Measurements from ENCODE around the gene LPCAT1. TPM values are rescaled to one million over a fixed set of nuclear protein-coding genes. Genes with fewer than 3 reads are reported as not detected.
"Not testable (repeated sequence)": the region's sequence is repeated elsewhere in the genome, so short reads cannot be mapped to it uniquely, and the experiment has no call there.

The LPCAT1 gene
- polyA plus RNA-seq (2012; ENCODE audit: missing spikeins), result 63.8 TPM

- FAIRE-seq (peak; percentile 94), DNase-seq (ENCODE audit: insufficient read length) (peak; percentile 85)
- TF ChIP-seq TAF1 (IDR thresholded peaks at IDR 0.05; ENCODE audit: borderline replicate concordance, low read depth, low read length) (no peak), POLR2AphosphoS5 (IDR thresholded peaks at IDR 0.05; ENCODE audit: low read depth, low read length) (0 out of 2 replicates have a peak, but pooled peaks have one; percentile 35), POLR2A (IDR thresholded peaks at IDR 0.05; ENCODE audit: low read depth, low read length) (peak; percentile 74; the same call in 1 of the 2 replicates)
Observed at GRCh38 chr5:1523793-1524480, at the start of gene LPCAT1. LPCAT1 (minus strand) TSS chr5:1523960; CDS start chr5:1523844, 116 bp downstream.

GRCh38 chr5:1571875-1572274 lies 48.1 kb upstream of the LPCAT1 start:
- not testable (repeated sequence) for DNase-seq (ENCODE audit: insufficient read length); FAIRE-seq

- no peak for FAIRE-seq
- DNase-seq (ENCODE audit: insufficient read length), result no peak
- TF ChIP-seq POLR2A (IDR thresholded peaks at IDR 0.05; ENCODE audit: low read depth, low read length) (no peak), POLR2AphosphoS5 (IDR thresholded peaks at IDR 0.05; ENCODE audit: low read depth, low read length) (no peak), TAF1 (IDR thresholded peaks at IDR 0.05; ENCODE audit: borderline replicate concordance, low read depth, low read length) (no peak)
Observed at GRCh38 chr5:1570975-1571374, 47.2 kb upstream of the LPCAT1 start.

GRCh38 chr5:1568201-1568979 lies 44.6 kb upstream of the LPCAT1 start:
- no peak for TF ChIP-seq POLR2A (IDR thresholded peaks at IDR 0.05; ENCODE audit: low read depth, low read length)
- no peak for TF ChIP-seq POLR2AphosphoS5 (IDR thresholded peaks at IDR 0.05; ENCODE audit: low read depth, low read length)
- no peak for TF ChIP-seq TAF1 (IDR thresholded peaks at IDR 0.05; ENCODE audit: borderline replicate concordance, low read depth, low read length)
- no peak for FAIRE-seq

GRCh38 chr5:1567527-1568200 lies 43.9 kb upstream of the LPCAT1 start:
- FAIRE-seq; DNase-seq (ENCODE audit: insufficient read length): not testable (repeated sequence)

More at GRCh38 chr5:1568201-1568979, 44.6 kb upstream of the LPCAT1 start:
- no peak for DNase-seq (ENCODE audit: insufficient read length)

GRCh38 chr5:1565737-1566734 lies 42.3 kb upstream of the LPCAT1 start:
- TF ChIP-seq POLR2A (IDR thresholded peaks at IDR 0.05; ENCODE audit: low read depth, low read length) (no peak), TAF1 (IDR thresholded peaks at IDR 0.05; ENCODE audit: borderline replicate concordance, low read depth, low read length) (no peak), POLR2AphosphoS5 (IDR thresholded peaks at IDR 0.05; ENCODE audit: low read depth, low read length) (no peak)
- DNase-seq (ENCODE audit: insufficient read length) (no peak), FAIRE-seq (no peak)

- FAIRE-seq (no peak), DNase-seq (ENCODE audit: insufficient read length) (no peak)
- TF ChIP-seq TAF1 (IDR thresholded peaks at IDR 0.05; ENCODE audit: borderline replicate concordance, low read depth, low read length) (no peak), POLR2AphosphoS5 (IDR thresholded peaks at IDR 0.05; ENCODE audit: low read depth, low read length) (no peak), POLR2A (IDR thresholded peaks at IDR 0.05; ENCODE audit: low read depth, low read length) (no peak)
Observed at GRCh38 chr5:1564824-1565736, 41.3 kb upstream of the LPCAT1 start.

- FAIRE-seq (no peak), DNase-seq (ENCODE audit: insufficient read length) (no peak)
- no peak for TF ChIP-seq POLR2A (IDR thresholded peaks at IDR 0.05; ENCODE audit: low read depth, low read length)
- no peak for TF ChIP-seq POLR2AphosphoS5 (IDR thresholded peaks at IDR 0.05; ENCODE audit: low read depth, low read length)
- TF ChIP-seq TAF1 (IDR thresholded peaks at IDR 0.05; ENCODE audit: borderline replicate concordance, low read depth, low read length), result no peak
Observed at GRCh38 chr5:1564182-1564748, 40.5 kb upstream of the LPCAT1 start.

- DNase-seq (ENCODE audit: insufficient read length) (no peak), FAIRE-seq (no peak)
- TF ChIP-seq POLR2AphosphoS5 (IDR thresholded peaks at IDR 0.05; ENCODE audit: low read depth, low read length) (no peak), TAF1 (IDR thresholded peaks at IDR 0.05; ENCODE audit: borderline replicate concordance, low read depth, low read length) (no peak), POLR2A (IDR thresholded peaks at IDR 0.05; ENCODE audit: low read depth, low read length) (no peak)
Observed at GRCh38 chr5:1563617-1564181, 39.9 kb upstream of the LPCAT1 start.
